HG03469 (cell line): ENCODE data around the gene MYH9.
"Not testable (repeated sequence)": the region's sequence is repeated elsewhere in the genome, so short reads cannot be mapped to it uniquely, and the experiment has no call there.

ENCODE experiments used
- ATAC-seq: cut with Tn5 transposase; IDR thresholded peaks from one replicate; pipeline ENCODE4 v1.9.1; 2021; ENCODE audit warnings: mild to moderate bottlenecking, moderate library complexity, moderate number of reproducible peaks; ENCODE audit not compliant: unreplicated experiment

Gene MYH9

DNA sequence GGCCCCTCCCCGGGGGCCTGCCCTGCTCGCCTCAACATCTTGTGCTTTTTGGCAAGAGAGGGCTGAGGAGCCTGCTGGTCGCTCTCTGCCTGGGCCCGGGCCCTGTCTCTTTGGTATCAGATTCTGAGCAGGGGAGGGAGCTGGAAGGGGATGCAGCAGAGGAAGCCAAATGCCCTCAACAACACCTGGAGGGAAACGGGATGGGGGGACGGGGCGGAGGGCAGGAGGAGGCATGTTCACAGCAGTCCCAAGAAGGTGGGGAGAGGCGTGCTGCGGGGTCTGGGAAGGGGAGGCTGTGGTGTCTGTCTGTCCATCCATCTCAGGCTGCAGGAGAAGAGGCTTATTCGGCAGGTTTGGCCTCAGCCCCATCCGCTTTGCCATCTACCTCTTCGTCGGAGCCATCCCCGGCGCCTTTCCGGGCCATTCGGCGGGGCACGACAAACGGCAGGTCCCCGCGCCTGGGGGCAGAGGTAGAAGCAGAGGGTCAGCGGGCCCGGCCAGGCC, 105.4 kb downstream of the MYH9 start:
- no peak for ATAC-seq

DNA sequence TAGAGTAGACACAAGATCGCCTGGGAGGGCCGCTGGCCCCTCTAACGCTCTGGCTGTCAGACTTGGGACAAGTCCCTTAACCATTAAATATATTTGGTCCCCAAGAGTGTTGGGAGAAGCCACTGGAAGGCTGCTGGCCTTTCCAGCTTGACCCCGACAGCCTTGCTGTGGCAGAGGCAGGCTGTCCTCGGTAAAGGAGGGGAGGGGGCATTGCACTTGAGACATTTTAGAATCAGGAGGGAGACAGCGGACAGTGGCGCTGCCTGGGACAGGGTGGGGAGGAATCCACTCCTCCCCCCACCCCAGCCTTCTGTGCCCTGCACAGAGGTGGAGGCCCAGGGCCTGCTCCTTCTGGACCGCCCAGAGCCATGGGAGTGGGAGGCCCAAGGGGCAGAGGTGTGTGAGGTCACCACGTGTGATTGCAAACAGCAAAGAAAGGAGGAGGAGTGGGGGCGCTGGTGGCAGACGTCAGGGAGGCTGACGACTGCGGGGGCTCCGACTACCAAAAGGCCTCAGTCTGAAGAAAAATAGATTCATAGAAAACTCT, 105.9 kb downstream of the MYH9 start:
- no peak for ATAC-seq

DNA sequence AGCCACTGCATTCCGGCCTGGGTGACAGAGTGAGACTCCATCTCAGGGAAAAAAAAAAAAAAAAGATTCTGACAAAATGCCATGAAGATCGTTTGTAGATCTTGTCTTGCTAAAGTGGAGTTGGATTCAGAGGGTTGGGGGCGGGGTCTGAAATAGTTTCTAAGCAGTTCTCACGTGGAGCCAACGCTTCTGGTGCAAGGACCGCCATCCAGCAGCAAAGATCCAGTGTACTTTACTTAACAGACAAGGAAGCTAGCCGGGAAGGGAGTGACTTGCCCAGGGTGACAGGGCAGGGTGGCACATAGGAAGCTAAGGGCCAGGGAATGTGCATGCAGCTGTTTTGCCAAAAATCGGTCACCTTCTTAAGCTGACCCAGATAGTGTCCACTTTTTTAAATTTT, 107.4 kb downstream of the MYH9 start:
- no peak for ATAC-seq

DNA sequence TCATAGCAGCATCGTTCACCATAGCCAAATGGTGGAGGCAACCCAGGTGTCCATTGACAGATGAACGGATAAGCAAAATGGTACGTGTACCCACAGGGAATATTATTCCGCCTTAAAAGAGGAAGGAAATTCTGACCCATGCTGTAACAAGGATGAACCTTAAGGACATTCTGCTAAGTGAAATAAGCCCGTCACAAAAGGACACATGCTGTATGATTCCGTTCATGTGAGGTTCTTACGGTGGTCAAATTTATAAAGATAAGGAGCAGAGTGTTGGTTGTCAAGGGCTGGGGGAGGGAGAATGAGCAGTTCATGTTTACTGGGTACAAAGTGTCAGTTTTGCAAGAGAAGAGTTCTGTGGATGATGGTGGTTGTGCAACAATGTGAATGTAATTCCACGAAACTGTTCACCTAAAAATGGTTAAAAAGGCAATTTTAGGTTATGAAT, 108.5 kb downstream of the MYH9 start:
- no peak for ATAC-seq

DNA sequence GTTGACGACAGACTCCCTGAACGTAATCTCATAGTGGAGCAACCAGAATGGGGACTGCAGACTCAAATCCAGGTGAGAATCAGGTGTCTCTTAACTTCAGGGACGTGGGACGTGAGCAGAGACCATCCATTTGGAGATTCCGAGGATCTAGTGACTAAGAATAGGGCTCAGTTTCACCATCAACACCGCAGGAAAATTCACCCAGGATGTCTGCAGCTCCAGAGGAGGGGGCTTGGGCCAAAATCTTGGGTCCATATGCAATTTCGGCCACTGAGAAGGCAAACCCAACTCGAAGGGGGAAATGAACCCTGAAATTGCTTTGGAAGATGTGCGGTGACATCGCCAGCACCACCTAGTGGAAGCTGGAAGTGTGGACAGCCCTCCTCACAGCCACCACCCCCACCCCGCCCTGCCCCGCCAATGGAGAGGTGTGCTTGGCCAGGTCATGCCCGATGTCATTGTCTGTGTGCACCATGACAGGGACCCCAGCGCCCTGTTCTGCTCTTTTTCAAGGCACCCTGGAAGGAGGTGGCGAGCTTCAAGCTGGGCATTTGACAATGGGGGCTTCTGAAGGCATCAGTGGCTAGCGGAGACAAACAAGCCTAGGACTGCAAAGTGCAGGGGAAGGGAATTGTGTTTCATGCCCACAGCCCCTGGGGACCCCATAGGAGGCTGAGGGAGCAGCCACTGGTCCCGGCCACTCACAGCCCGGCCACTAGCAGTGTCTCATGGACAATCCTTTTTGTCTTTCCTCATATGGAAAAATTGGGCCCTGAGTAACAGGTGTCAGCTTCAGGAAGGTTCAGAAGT, 110.1 kb downstream of the MYH9 start:
- no peak for ATAC-seq

DNA sequence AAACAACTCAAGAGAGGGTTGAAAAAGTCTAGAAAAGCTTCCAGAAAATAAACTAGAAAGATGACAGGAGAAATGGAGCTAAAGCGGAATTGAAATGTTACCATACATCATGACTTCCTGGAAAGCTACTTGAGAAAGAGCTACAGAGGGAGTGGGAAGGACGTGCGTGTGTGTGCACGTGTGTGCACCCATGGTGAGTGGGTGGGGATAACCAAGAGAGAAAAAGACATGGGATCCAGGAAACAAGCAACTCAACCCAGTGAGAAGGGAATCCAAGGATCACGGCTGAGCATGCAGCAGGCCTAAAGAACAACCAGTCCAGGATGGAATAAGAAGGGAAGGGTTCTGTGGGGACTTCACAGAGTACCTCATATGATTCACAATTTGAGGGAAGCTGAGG, 113.2 kb downstream of the MYH9 start:
- no peak for ATAC-seq

DNA sequence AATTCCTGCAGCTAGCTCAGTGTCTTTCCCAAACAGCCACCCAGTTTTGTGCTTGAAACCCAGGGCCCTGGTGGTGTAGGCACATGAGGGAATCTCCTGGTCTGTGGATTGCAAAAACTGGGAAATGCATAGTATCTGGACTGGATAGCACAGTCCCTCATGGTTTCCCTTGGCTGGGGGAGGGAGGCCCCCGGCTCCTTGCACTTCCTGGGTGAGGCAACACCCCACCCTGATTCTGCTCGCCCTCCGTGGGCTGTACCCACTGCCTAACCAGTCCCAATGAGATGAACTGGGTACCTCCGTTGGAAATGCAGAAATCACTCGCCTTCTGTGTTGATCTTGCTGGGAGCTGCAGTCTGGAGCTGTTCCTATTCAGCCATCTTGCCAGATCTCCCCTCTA, 115.8 kb downstream of the MYH9 start:
- ATAC-seq, result not testable (repeated sequence)

DNA sequence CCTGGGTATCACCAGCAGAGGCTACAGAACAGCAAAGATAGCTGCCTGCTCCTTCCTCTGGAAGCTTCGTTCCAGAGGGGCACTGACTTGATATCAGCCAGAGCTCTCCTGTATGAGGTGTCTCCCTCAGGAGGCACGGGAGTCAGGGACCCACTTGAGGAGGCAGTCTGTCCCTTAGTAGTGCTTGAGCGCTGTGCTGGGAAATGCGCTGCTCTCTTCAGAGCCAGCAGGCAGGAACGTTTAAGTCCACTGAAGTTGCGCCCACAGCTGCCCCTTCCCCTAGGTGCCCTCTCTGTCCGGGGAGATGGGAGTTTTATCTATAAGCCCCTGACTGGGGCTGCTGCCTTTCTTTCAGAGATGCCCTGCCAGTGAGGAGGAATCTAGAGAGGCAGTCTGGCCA, 116.5 kb downstream of the MYH9 start:
- not testable (repeated sequence) for ATAC-seq

DNA sequence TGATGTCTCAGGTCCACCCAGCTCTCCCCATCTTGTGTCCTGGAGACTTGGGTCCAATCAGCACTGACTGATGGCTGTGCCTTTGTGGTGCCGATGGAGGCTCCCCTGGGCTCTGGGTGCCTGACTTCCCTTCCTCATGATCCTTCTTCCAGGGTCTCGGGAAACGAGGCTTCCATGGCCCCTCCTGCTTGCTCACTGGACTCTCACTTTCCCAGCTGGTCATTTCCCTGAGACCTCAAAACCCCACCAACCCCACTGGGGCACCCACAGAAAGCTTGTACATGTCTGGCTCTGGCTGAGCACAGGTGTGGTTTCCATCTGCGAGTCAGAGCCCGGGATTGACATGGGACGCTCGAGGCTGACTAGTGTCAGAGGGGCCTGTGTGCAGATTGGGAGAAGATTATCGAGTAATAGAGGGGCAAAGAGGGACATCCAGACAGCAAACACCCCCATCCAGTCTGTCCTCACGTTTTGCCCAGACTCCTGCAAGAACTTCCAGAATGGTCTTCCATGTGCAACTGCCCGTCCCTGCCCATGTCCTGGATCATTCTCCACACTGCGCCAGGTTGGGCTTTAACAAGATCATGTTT, 119.8 kb downstream of the MYH9 start:
- ATAC-seq, result no peak

DNA sequence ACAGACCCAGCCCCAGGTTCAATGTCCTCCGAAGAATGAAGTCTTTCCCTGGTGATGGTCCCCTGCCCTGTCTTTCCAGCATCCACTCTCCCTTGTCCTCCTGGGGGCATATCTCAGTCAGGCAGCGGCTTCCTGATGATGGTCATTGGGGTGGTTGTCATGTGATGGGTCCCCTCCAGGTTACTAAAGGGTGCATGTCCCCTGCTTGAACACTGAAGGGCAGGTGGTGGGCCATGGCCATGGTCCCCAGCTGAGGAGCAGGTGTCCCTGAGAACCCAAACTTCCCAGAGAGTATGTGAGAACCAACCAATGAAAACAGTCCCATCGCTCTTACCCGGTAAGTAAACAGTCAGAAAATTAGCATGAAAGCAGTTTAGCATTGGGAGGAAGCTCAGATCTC, 120.7 kb downstream of the MYH9 start:
- ATAC-seq, result no peak

DNA sequence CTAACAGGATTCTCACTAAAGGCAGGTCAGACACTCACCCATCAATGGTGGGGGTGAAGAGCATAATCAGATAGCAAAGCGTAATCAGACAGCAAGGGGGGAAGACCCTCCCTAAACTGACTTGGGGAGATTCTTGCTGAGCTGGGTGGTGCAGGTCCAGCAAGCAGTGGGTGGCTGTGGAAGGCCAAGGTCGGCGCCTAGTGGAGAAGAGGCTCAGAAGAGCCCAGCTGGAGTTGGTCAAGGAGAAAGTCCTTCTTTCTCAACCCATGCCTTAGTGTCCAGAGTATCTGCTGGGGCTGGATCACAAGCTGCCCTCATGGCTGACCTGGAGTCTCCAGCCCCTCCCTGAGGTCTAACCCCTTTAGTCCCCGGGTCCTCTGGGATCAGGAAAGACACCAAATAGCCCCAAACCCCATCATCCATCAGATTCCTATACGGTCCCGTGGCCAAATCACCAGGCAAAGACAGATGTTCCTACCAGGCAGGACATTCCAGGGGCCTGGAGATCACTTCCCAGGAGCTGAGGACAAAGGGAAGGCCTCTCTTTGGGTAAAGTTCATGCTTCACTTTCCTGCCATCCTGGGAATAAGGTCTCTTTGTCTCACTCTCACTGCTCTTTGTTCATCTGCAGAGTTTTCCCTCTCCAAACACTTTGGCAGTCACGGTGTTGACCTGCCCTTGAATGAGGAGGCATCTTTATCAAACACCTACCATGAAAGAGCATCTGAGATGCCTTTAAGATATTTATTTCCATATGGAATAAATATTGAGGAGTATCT, 123.7 kb downstream of the MYH9 start:
- ATAC-seq, result not testable (repeated sequence)

DNA sequence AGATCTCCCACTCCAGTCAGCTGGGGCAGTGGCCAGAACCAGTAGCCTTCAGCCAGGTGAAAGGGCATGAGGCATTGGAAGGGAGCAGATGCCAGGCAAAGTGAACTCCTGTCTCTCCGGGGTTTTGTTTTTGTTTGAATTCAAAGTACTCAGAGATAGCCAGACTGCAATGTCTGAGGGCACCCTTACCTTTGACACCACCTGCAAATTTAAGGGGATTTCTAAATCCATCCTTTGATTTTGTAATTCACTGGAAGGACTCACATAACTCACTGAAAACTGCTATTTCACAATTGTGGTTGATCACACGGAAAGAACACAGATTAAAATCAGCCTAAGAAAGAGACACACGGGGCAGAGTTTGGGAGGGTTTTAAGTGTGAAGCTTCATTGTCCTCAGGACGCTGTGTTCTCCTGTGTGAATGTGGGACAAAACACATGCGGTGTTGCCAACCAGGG, 124.5 kb downstream of the MYH9 start:
- not testable (repeated sequence) for ATAC-seq

DNA sequence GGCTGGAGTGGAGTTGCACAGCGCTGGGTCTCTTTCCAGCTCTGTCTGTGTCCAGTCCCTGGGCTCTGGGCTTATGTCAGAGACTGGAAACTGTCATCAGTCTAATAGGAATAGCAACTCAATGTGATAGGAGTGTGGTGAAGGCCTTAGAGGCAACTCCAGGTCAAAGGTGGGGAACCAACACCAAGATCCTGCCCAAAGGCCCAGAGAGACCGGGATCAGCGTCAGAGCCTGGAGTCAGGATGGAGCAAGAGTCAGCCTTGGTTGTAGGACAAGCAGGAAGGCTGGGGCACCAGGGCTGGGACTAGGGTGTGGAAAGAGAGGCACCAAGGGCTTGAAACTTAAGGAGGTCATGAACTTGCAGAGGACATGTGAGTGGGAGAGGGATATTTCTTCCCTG, 125.5 kb downstream of the MYH9 start:
- not testable (repeated sequence) for ATAC-seq

DNA sequence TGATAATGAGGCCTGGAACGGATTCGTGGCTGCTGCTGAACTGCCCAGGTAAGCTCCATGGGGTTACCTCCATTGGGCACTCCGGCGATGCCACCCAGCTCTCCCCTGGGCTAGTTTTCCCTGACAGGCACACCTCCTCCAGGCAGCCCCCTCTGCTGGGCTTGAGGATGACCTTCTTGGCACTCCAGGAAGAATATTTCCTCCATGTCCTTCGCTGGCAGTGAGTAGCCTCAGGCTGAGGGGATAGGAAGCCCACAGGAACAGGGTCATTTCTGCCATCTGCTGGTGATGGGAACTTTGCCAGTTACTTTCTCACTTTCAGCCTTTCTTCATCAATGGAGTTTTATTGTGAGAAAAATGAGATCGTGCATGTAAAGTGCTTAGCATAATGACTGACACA, 126.1 kb downstream of the MYH9 start:
- ATAC-seq, result not testable (repeated sequence)

DNA sequence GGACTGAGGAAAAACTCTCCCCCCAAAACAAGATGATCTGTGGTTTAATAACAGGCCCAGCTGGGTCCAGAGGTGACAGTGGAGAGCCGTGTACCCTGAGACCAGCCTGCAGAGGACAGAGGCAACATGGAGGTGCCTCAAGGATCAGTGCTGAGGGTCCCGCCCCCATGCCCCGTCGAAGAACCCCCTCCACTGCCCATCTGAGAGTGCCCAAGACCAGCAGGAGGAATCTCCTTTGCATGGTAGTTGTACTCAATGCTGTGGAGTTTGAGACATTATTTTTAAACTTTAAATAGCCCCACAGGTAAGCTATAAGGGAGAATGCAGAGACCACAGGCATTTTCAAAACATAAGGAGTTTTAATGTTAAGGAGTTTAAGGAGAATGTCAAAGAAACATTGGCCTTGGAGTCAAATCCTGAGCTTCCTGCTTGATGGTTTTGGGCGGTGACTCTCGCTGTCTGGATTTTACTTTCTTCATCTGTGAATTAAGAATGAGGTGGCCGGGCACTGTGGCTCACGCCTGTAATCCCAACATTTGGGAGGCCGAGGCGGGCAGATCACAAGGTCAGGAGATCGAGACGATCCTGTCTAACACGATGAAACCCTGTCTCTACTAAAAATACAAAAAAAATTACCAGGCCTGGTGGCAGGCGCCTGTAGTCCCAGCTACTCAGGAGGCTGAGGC, 128.0 kb downstream of the MYH9 start:
- ATAC-seq, result no peak

DNA sequence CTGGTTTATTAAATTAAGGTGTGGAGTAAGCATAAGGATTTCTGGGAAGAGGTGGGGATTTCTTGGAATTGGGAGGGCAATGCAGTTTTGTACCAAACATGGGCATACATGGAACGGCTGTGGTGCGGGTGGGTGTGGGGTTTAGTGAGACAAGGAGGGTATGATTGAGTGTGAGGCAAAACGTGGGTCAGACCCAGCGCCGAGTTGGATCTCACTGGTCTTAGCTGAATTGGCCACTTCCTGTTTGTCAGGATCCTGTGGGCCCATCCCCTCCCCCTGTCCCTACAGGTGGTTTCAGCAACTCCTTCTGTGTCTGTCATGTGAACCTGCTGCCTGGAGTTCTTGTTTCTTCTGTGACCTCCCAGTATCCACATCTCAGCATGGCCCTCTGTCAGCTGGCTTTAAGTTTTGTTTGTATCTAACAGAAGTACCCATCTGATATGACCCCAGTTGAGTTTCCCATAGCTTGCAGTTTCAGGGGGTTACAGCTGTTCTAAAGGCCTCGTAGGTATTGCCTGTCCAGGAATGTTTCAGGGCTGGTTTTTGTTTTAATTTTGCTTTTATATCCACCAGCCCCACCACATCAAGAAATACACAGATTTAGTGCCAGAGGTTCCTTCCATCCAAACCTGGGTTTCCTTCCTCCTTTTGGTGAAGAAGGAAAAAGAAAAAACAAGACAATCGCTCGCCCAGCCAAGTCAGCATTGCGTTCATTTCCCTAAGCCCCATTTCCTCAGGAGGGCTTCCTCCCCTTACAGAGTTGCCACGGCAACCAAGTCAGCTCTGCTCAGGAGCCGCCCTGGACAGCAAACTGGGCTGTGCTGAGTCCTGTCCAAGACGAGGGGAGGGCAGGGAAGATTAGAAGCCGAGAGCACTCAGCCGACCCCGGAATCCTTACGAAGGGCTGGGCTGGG, 128.8 kb downstream of the MYH9 start:
- ATAC-seq, result no peak

DNA sequence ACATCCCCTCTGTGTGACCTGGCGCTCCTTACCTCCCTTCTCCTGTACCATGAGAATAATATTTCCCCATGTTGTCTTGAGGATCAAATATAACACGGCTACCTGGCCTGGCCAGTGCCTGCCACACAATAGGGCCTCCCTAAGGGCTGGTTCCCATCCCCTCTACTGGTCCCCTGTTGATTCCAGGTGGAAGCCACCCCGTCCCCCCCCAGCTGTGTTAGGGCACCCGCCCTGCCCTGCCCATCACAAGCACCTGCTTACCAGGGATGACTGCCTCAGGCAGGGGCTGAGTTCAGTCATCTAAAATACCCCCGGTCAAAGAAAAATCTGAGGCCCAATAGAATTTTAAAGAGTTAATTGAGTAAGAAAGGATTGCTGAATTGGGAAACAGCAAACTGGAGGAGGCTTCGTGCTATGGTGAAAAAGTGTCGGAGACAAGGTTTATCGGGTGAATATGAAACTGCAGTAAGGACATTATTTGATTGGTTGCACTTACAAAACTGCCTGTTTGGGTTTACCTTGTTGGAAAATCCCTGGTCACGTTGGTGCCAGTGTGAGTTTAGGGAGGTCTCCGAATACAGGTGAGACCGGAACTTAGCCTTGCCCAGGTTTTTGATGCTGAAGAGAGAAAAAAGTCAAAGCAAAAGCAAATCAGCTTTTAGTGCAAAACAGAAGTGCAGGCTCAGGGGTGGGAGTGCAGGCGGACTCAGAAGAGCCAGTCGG, 129.7 kb downstream of the MYH9 start:
- ATAC-seq, result no peak

DNA sequence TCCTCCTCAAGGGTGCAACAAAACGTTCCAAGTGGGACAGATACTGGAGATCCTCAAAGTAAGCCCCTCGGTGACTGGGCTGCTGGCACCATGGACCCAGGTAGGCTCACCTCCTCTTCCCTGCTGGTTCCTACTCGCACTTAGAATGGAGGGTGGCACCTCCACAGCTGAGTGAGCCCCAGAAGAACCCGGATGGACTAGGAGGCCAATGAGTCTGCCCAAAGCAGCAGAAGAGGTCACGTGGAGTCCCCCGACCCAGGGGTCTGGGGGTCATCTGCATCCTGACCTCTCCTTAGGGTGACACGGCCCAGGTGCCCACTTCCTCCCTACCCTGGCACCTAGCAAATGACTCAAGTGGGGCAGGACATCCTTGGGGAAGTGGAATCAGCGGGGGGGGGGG, 130.5 kb downstream of the MYH9 start:
- ATAC-seq, result no peak

DNA sequence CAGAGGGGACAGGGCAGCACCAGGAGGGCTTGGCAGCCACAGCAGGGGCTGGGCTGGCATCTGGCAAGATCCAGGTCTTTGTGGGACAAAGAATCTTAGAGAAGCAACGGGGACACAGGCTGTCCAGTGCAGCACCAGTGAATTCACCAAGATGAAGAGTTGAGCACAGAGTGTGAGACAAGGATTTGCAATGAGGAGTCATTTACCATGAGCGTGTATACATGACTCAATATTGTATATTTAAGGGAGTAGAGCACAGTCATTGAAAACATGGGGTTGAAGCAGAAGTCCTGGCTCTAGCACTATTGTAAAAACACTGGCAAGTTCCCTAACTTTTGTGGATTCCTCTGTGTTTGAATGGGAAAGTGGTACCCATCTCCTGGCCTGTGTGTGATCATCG, 131.3 kb downstream of the MYH9 start:
- ATAC-seq, result no peak
